Stimulated activated CD4-positive, alpha-beta T cell treated with anti-CD3 and anti-CD28 coated beads, Interleukin-1b, Interleukin-23, amount 100 ng/mL, for 24 hours (primary cell): ENCODE data around the gene USP6NL.

Experiments used
- DNase-seq, 4 experiments: peaks; one replicate each; pipeline ENCODE4 v3.0.0-alpha.2; 2020; ENCODE audit warnings: low read depth in 4 of 4, low spot score in 1 of 4

Gene USP6NL

GRCh38 chr10:11429439-11430052 lies 181.9 kb downstream of the USP6NL start:
- DNase-seq: no peak

GRCh38 chr10:11425676-11426075 lies 185.8 kb downstream of the USP6NL start:
- no peak for DNase-seq

- DNase-seq: no peak
Measured at GRCh38 chr10:11425296-11425610, 186.2 kb downstream of the USP6NL start.

GRCh38 chr10:11424456-11425295 lies 186.8 kb downstream of the USP6NL start:
- no peak for DNase-seq

- DNase-seq: no peak
Measured at GRCh38 chr10:11416974-11417373, 194.5 kb downstream of the USP6NL start.

- DNase-seq: no peak
Measured at GRCh38 chr10:11415095-11415494, 196.4 kb downstream of the USP6NL start.

GRCh38 chr10:11414314-11415038 lies 197.0 kb downstream of the USP6NL start:
- DNase-seq: no peak

GRCh38 chr10:11411926-11412545 lies 199.4 kb downstream of the USP6NL start:
- DNase-seq: no peak

- DNase-seq: no peak
Measured at GRCh38 chr10:11409357-11409756, 202.1 kb downstream of the USP6NL start.

- DNase-seq: no peak
Measured at GRCh38 chr10:11407939-11408338, 203.5 kb downstream of the USP6NL start.

- no peak for DNase-seq
Measured at GRCh38 chr10:11406746-11407145, 204.7 kb downstream of the USP6NL start.

- DNase-seq: no peak
Measured at GRCh38 chr10:11404901-11405300, 206.5 kb downstream of the USP6NL start.
